ENCODE measurements around the gene DDX47.
"Not testable (repeated sequence)": the region's sequence is repeated elsewhere in the genome, so short reads cannot be mapped to it uniquely, and the experiment has no call there.

DDX47 gene

GRCh38 chr12:12798480-12798879, 14.7 kb upstream of the DDX47 start:
- DNase-seq: no peak

GRCh38 chr12:12799163-12799920, 13.8 kb upstream of the DDX47 start:
- no peak for DNase-seq

- no peak for DNase-seq
Measured at GRCh38 chr12:12800406-12801180, 12.6 kb upstream of the DDX47 start.

GRCh38 chr12:12801656-12802055, 11.5 kb upstream of the DDX47 start:
- DNase-seq: not testable (repeated sequence)

- DNase-seq: no peak
Measured at GRCh38 chr12:12803186-12803585, 10.0 kb upstream of the DDX47 start.

GRCh38 chr12:12804011-12804410, 9.1 kb upstream of the DDX47 start:
- no peak for DNase-seq

GRCh38 chr12:12804432-12804886, 8.7 kb upstream of the DDX47 start:
- no peak for DNase-seq

- no peak for DNase-seq
Measured at GRCh38 chr12:12806784-12807516, 6.2 kb upstream of the DDX47 start.

- not testable (repeated sequence) for DNase-seq
Measured at GRCh38 chr12:12807517-12807903, 5.6 kb upstream of the DDX47 start.

GRCh38 chr12:12807970-12808702, 5.0 kb upstream of the DDX47 start:
- DNase-seq: no peak

- no peak for DNase-seq
Measured at GRCh38 chr12:12810553-12811021, 2.6 kb upstream of the DDX47 start.

GRCh38 chr12:12811343-12811742, 1.8 kb upstream of the DDX47 start:
- DNase-seq: no peak

- DNase-seq: no peak
Measured at GRCh38 chr12:12812174-12812573, 972 bp upstream of the DDX47 start.

- DNase-seq: no peak
Measured at GRCh38 chr12:12812618-12813119, 477 bp upstream of the DDX47 start.

- no peak for DNase-seq
Measured at GRCh38 chr12:12817616-12818015, 4.5 kb downstream of the DDX47 start.

- no peak for DNase-seq
Measured at GRCh38 chr12:12818701-12819100, 5.6 kb downstream of the DDX47 start.

GRCh38 chr12:12819221-12819620, 6.1 kb downstream of the DDX47 start:
- no peak for DNase-seq

- DNase-seq: no peak
Measured at GRCh38 chr12:12819752-12820311, 6.7 kb downstream of the DDX47 start.

GRCh38 chr12:12820376-12820775, 7.2 kb downstream of the DDX47 start:
- not testable (repeated sequence) for DNase-seq

- no peak for DNase-seq
Measured at GRCh38 chr12:12821975-12822374, 8.8 kb downstream of the DDX47 start.

- DNase-seq: no peak
Measured at GRCh38 chr12:12822886-12823285, 9.7 kb downstream of the DDX47 start.

GRCh38 chr12:12823300-12823699, 10.2 kb downstream of the DDX47 start:
- no peak for DNase-seq
